Esophagus squamous epithelium (tissue), 5 donors: ENCODE measurements around the gene DGKD. TPM values are rescaled to one million over a fixed set of nuclear protein-coding genes. Genes with fewer than 3 reads are reported as not detected.

ENCODE experiments used
- DNase-seq: peaks from one replicate; lab custom pipeline; 2025; lab: John Stamatoyannopoulos, UW
- H3K27ac ChIP-seq, 4 donors: fragments of 200-600 bp; sonication (generic); one replicate each; pipeline ENCODE4 v1.5.1; 2016 to 2019; ENCODE audit warnings: mild to moderate bottlenecking in 1 of 4
- H3K27me3 ChIP-seq, 4 donors: fragments of 200-600 bp; sonication (generic); 1 replicate in 3 of 4; 2 replicates in 1 of 4; pipeline versions ENCODE4 v1.5.1 to v1.6.0; 2017 to 2021; ENCODE audit warnings: antibody characterized with exemption in 1 of 4
- H3K36me3 ChIP-seq, 3 donors: fragments of 200-600 bp; sonication (generic); one replicate each; pipeline ENCODE4 v1.5.1; 2016 to 2019
- H3K4me1 ChIP-seq, 3 donors: fragments of 200-600 bp; sonication (generic); one replicate each; pipeline ENCODE4 v1.5.1; 2017 to 2019
- H3K4me3 ChIP-seq, 4 donors: fragments of 200-600 bp; sonication (generic); 1 replicate in 3 of 4; 2 replicates in 1 of 4; pipeline ENCODE4 v1.5.1; 2016 to 2019; ENCODE audit warnings: mild to moderate bottlenecking in 2 of 4, moderate library complexity in 1 of 4
- H3K9me3 ChIP-seq, 3 donors: fragments of 200-600 bp; sonication (generic); one replicate each; pipeline ENCODE4 v1.5.1; 2016 to 2019
- POLR2A ChIP-seq, 4 donors: fragments of 450-650 bp; IDR thresholded peaks; one replicate each; pipeline ENCODE4 v1.6.1; 2017; ENCODE audit warnings: antibody characterized with exemption in 4 of 4, mild to moderate bottlenecking in 4 of 4, moderate library complexity in 3 of 4
- WGBS, 2 donors: methylation state at CpG; one replicate each; pipeline ENCODE4 v1.1.5; 2018; 5-methylcytosine and 5-hydroxymethylcytosine counted together
- intact Hi-C: fragments of 100-400 bp; cut with DNase I; formaldehyde crosslinking; loops from one replicate; pipeline ENCODE4 v1.15.0; 2022
- total RNA-seq, 4 donors: library from RNA; depleted of rRNA; stranded (reverse); fragments of >200 nt; gene quantifications; one replicate each; pipeline ENCODE4 v1.1.0, GENCODE V29; 2016
- TF ChIP-seq, protein P1 (sequence below), 6 experiments: fragments of 450-650 bp in 4 of 6; fragments of 200-600 bp in 2 of 6; sonication (generic) in 2 of 6; IDR thresholded peaks; one replicate each; pipeline ENCODE4 v1.5.1; 2016 to 2019; ENCODE audit warnings: antibody characterized with exemption in 6 of 6, mild to moderate bottlenecking in 4 of 6, moderate library complexity in 4 of 6
- donor health status: DM: yes; HTN: yes; CAD: no.

DGKD gene
- total RNA-seq, 4 donors from 2014 or later, result 2.3 to 10.9 (median 4.2) TPM

DNA sequence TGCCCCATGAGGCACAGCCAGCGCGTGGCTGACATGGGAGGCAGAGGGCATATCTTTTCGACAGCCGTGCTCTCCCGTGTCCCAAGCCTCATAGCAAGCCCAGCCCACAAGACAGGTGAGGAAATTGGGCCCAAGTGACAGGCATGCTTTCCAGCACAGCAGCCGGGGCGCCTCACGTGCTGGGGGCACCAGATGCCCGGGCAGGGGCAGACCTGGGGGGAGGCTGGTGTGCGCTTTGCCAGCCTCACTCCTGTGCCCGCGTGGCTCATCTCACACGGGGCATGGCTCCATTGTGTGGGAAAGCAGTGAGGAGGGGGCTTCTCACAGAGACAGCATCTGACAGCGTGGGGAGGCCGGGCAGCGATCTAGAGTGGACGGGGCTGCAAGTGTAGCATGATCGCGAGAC lies 119.1 kb downstream of the DGKD start:
- intact Hi-C loops, result loop anchor here (10.0 kb wide), 2 partner anchors 171 to 241 kb away; partner anchors contain the start of genes UGT1A4 and UGT1A5
- Histone ChIP-seq H3K27ac (no peak overlapping the region), H3K27me3 (no peaks in the 10 kb centered on the region), H3K36me3 (peaks cover 5 to 91% (median 13%) of the 10 kb centered on the region in 3 donors), H3K9me3 (no peaks in the 10 kb centered on the region), H3K4me1 (peaks cover 0 to 15% (median 0%) of the 10 kb centered on the region in 3 donors), H3K4me3 (no peak overlapping the region)
- WGBS, 2 donors, result 96 to 100% methylated on average over 6 to 13 of the region's 19 CpGs
- TF ChIP-seq, protein P1, sequence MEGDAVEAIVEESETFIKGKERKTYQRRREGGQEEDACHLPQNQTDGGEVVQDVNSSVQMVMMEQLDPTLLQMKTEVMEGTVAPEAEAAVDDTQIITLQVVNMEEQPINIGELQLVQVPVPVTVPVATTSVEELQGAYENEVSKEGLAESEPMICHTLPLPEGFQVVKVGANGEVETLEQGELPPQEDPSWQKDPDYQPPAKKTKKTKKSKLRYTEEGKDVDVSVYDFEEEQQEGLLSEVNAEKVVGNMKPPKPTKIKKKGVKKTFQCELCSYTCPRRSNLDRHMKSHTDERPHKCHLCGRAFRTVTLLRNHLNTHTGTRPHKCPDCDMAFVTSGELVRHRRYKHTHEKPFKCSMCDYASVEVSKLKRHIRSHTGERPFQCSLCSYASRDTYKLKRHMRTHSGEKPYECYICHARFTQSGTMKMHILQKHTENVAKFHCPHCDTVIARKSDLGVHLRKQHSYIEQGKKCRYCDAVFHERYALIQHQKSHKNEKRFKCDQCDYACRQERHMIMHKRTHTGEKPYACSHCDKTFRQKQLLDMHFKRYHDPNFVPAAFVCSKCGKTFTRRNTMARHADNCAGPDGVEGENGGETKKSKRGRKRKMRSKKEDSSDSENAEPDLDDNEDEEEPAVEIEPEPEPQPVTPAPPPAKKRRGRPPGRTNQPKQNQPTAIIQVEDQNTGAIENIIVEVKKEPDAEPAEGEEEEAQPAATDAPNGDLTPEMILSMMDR (IDR thresholded peaks at IDR 0.05), result no peak
- no peak for TF ChIP-seq POLR2A (IDR thresholded peaks at IDR 0.05)
- DNase-seq, result no peak

DNA sequence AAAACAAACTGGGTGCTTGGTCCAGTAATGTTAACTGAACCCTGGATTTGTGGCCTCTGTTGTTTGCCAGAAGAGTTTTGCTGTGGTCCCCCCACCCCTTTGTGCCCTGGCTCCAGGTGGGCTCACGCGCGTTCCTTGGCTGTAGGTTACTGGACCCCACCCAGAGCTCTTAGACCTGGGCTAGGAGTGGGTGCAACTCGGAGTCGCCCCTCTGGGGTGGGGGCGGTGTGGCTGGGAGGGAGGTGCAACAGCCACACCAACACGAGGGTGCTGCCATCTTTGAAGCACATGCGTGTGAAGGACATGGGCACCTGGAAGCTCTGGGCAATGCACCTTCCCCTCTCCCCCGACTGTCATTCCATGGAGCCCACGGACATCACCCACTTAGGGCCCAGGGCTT lies 119.6 kb downstream of the DGKD start:
- TF ChIP-seq, protein P1 (IDR thresholded peaks at IDR 0.05), result no peak
- TF ChIP-seq POLR2A (IDR thresholded peaks at IDR 0.05), result no peak
- Histone ChIP-seq H3K27ac (peak overlapping the region in 2 of 4 donors; percentile 42 to 53), H3K36me3 (peaks cover 5 to 91% (median 13%) of the 10 kb centered on the region in 3 donors), H3K4me3 (no peak overlapping the region), H3K27me3 (no peaks in the 10 kb centered on the region), H3K9me3 (no peaks in the 10 kb centered on the region), H3K4me1 (peaks cover 0 to 15% (median 0%) of the 10 kb centered on the region in 3 donors)
- WGBS, 2 donors, result 94% methylated on average over 5 of the region's 10 CpGs; no CpG with 5 or more reads in 1 of the 2 donors
- intact Hi-C loops, result loop anchor here (10.0 kb wide), 2 partner anchors 171 to 241 kb away; partner anchors contain the start of genes UGT1A4 and UGT1A5
- no peak for DNase-seq

DNA sequence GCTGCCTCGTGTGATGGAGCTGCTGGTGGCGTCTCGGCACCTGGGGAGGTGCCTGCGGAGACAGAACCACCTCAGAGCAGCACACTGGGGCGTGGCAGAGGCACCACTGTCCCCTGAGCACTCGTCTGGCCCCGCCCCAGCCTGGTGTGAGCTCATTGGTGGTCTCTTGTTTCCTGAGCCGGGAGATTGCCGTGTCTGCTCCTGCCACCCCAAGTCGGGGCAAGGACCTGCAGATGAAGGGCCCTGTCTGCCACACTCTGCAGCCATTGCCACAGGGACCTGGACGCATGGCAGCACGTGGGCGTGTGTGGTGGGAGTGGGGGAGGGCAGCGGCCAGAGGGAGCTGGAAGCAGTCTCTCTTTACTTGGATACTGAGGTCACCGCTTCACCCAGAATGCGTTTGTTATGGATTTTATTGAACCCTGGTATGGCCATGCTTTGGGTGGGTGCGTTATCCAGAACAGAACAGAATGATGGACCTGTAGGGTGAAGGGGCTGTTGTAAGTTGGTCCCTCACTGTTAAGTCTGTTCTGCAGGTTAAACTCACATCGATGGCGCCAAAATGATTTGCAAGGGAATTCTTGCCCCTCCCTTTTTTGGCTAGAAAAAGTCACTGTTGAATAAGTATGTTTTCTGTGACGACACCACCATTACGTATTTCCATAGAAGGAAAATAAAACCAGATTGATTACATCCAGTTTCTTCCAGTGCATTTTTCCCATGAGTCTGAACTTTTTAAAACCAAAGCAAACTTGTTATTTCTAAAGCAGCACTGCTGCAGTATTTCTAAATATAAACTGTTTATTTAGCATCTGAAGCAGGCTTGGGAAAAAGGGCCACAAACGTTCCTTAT lies 120.2 kb downstream of the DGKD start:
- intact Hi-C loops, result loop anchor here (10.0 kb wide), 2 partner anchors 170 to 240 kb away; partner anchors contain the start of genes UGT1A4 and UGT1A5
- peak overlapping the region in 3 of 4 donors; percentile 22 to 53 (median 42) for H3K27ac ChIP-seq
- no peaks in the 10 kb centered on the region for H3K27me3 ChIP-seq
- H3K9me3 ChIP-seq, result no peaks in the 10 kb centered on the region
- no peak overlapping the region for H3K4me3 ChIP-seq
- no peak for DNase-seq
- peaks cover 0 to 11% (median 0%) of the 10 kb centered on the region in 3 donors for H3K4me1 ChIP-seq
- peaks cover 5 to 90% (median 13%) of the 10 kb centered on the region in 3 donors for H3K36me3 ChIP-seq
- TF ChIP-seq POLR2A (IDR thresholded peaks at IDR 0.05), result no peak
- TF ChIP-seq, protein P1 (IDR thresholded peaks at IDR 0.05), result no peak
- 73 to 82% methylated on average over 16 to 21 of the region's 22 CpGs for WGBS, 2 donors

DNA sequence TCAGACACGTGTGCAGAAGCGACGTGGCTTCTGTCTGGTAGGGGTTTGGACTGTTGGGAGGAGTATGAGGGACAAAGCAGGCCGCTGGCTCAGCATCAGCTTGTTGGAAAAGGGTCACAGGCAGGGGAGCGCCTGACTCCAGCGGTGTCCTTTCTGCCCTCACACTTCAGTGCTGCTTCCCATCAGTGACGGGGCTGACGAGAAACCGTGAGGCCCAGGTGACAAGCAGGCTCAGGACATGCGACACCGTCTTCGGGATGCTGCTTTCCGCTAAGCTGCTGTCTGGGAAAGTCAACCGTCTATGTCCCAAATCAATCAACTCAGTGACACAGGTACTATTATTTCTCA lies 121.7 kb downstream of the DGKD start:
- peaks cover 5 to 93% (median 13%) of the 10 kb centered on the region in 3 donors for H3K36me3 ChIP-seq
- no peaks in the 10 kb centered on the region for H3K27me3 ChIP-seq
- intact Hi-C loops, result loop anchor here (10.0 kb wide), 2 partner anchors 169 to 239 kb away; partner anchors contain the start of genes UGT1A4 and UGT1A5
- H3K9me3 ChIP-seq, result no peaks in the 10 kb centered on the region
- WGBS, 2 donors, result 85 to 92% methylated on average over 6 to 14 of the region's 14 CpGs
- TF ChIP-seq, protein P1 (IDR thresholded peaks at IDR 0.05), result no peak
- TF ChIP-seq POLR2A (IDR thresholded peaks at IDR 0.05), result no peak
- no peak overlapping the region for H3K4me3 ChIP-seq
- H3K4me1 ChIP-seq, result peaks cover 0 to 16% (median 12%) of the 10 kb centered on the region in 3 donors
- H3K27ac ChIP-seq, result no peak overlapping the region
- DNase-seq, result no peak
